H9 (cell line): Measurements from ENCODE around the gene UNC119. TPM values are rescaled to one million over a fixed set of nuclear protein-coding genes. Genes with fewer than 3 reads are reported as not detected.

Experiments used
- DNase-seq: peaks from one replicate; pipeline ENCODE4 v3.0.0-alpha.2; 2017
- H2AFZ ChIP-seq: one replicate; pipeline ENCODE4 v1.6.1; 2013; ENCODE audit warnings: mild to moderate bottlenecking, low read length, control low read depth, moderate library complexity
- H2AK5ac ChIP-seq: 2 replicates; pipeline ENCODE4 v1.6.1; 2013; ENCODE audit warnings: low read length, control low read depth, mixed read lengths; ENCODE audit not compliant: insufficient read length
- H2BK120ac ChIP-seq: one replicate; pipeline ENCODE4 v1.6.1; 2013; ENCODE audit warnings: low read depth, mild to moderate bottlenecking, low read length, control low read depth, inconsistent platforms; ENCODE audit not compliant: poor library complexity, severe bottlenecking
- H2BK12ac ChIP-seq: 2 replicates; pipeline ENCODE4 v1.6.1; 2013; ENCODE audit warnings: low read length, control low read depth, mixed read lengths, low read depth; ENCODE audit not compliant: insufficient read length
- H2BK15ac ChIP-seq: 2 replicates; pipeline ENCODE4 v1.6.1; 2013; ENCODE audit warnings: low read depth, low read length, control low read depth
- H2BK20ac ChIP-seq: one replicate; pipeline ENCODE4 v1.6.1; 2013; ENCODE audit warnings: low read depth, mild to moderate bottlenecking, low read length, control low read depth, inconsistent platforms; ENCODE audit not compliant: poor library complexity, severe bottlenecking
- H2BK5ac ChIP-seq: 2 replicates; pipeline ENCODE4 v1.6.1; 2013; ENCODE audit warnings: low read length, control low read depth, mixed read lengths; ENCODE audit not compliant: insufficient read length
- H3K14ac ChIP-seq: 2 replicates; pipeline ENCODE4 v1.6.1; 2013; ENCODE audit warnings: low read length, control low read depth; ENCODE audit not compliant: insufficient read depth
- H3K18ac ChIP-seq: 2 replicates; pipeline ENCODE4 v1.6.1; 2013; ENCODE audit warnings: low read depth, mild to moderate bottlenecking, mixed read lengths, low read length, control low read depth; ENCODE audit not compliant: insufficient read length
- H3K23ac ChIP-seq: 2 replicates; pipeline ENCODE4 v1.6.1; 2013; ENCODE audit warnings: low read length, control low read depth, mixed read lengths, low read depth; ENCODE audit not compliant: insufficient read length
- H3K23me2 ChIP-seq: 2 replicates; pipeline ENCODE4 v1.6.1; 2013; ENCODE audit warnings: low read depth, mild to moderate bottlenecking, mixed read lengths, low read length, control low read depth; ENCODE audit not compliant: insufficient read length, poor library complexity, severe bottlenecking
- H3K27ac ChIP-seq: 2 replicates; pipeline ENCODE4 v1.5.1; 2013; ENCODE audit warnings: low read length, control low read depth, mixed read lengths, low read depth; ENCODE audit not compliant: insufficient read length
- H3K27me3 ChIP-seq: 2 replicates; pipeline ENCODE4 v1.6.1; 2013; ENCODE audit warnings: low read length, control low read depth, inconsistent platforms; ENCODE audit not compliant: insufficient read depth
- H3K4ac ChIP-seq: 2 replicates; pipeline ENCODE4 v1.6.1; 2013; ENCODE audit warnings: low read depth, mild to moderate bottlenecking, control low read depth, inconsistent platforms, low read length, moderate library complexity
- H3K4me1 ChIP-seq: 2 replicates; pipeline ENCODE4 v1.6.1; 2013; ENCODE audit warnings: low read length, control low read depth, inconsistent platforms; ENCODE audit not compliant: insufficient read depth
- H3K4me2 ChIP-seq: 2 replicates; pipeline ENCODE4 v1.6.1; 2013; ENCODE audit warnings: low read length, control low read depth, mixed read lengths; ENCODE audit not compliant: insufficient read length, insufficient read depth
- H3K56ac ChIP-seq: 2 replicates; pipeline ENCODE4 v1.6.1; 2013; ENCODE audit warnings: low read depth, mild to moderate bottlenecking, mixed read lengths, low read length, control low read depth; ENCODE audit not compliant: insufficient read length
- H3K79me1 ChIP-seq: 2 replicates; pipeline ENCODE4 v1.6.1; 2013; ENCODE audit warnings: low read depth, mild to moderate bottlenecking, moderate library complexity, low read length, control low read depth, inconsistent platforms; ENCODE audit not compliant: insufficient read depth, poor library complexity, severe bottlenecking
- H3K79me2 ChIP-seq: 2 replicates; pipeline ENCODE4 v1.6.1; 2013; ENCODE audit warnings: low read length, control low read depth, inconsistent platforms; ENCODE audit not compliant: insufficient read depth
- H3K9ac ChIP-seq: 2 replicates; pipeline ENCODE4 v1.6.1; 2013; ENCODE audit warnings: low read length, control low read depth, mixed read lengths; ENCODE audit not compliant: insufficient read length; ENCODE audit errors: extremely low read depth
- H3K9me3 ChIP-seq: one replicate; pipeline ENCODE4 v1.6.1; 2013; ENCODE audit warnings: low read depth, low read length, inconsistent platforms; ENCODE audit not compliant: control insufficient read depth
- H3T11ph ChIP-seq: one replicate; pipeline ENCODE4 v1.6.1; 2013; ENCODE audit warnings: mild to moderate bottlenecking, low read length, control low read depth, inconsistent platforms
- H4K20me1 ChIP-seq: one replicate; pipeline ENCODE4 v1.6.1; 2013; ENCODE audit not compliant: control insufficient read depth, insufficient read length, insufficient read depth
- H4K5ac ChIP-seq: 2 replicates; pipeline ENCODE4 v1.6.1; 2013; ENCODE audit warnings: low read depth, mild to moderate bottlenecking, mixed read lengths, low read length, control low read depth; ENCODE audit not compliant: insufficient read length
- H4K8ac ChIP-seq: replicated peaks from 2 replicates; pipeline ENCODE4 v1.6.1; 2013; ENCODE audit warnings: low read length, control low read depth, mixed read lengths, low read depth; ENCODE audit not compliant: insufficient read length
- H4K91ac ChIP-seq: 2 replicates; pipeline ENCODE4 v1.6.1; 2013; ENCODE audit warnings: low read depth, mild to moderate bottlenecking, moderate library complexity, mixed read lengths, low read length, control low read depth; ENCODE audit not compliant: insufficient read length
- H3K27ac Mint-ChIP-seq, 3 experiments: 2 replicates in 2 of 3; 3 replicates in 1 of 3; pipeline ENCODE4 v1.8.0; 2020 to 2021; ENCODE audit warnings: mixed read lengths in 3 of 3, mild to moderate bottlenecking in 1 of 3, moderate library complexity in 1 of 3
- H3K27me3 Mint-ChIP-seq: 2 replicates; pipeline ENCODE4 v1.8.0; 2021; ENCODE audit warnings: low read depth, mild to moderate bottlenecking, moderate library complexity, mixed read lengths
- H3K36me3 Mint-ChIP-seq, 3 experiments: 2 replicates in 2 of 3; 3 replicates in 1 of 3; pipeline ENCODE4 v1.8.0; 2020 to 2021; ENCODE audit warnings: low read depth in 3 of 3, mixed read lengths in 3 of 3; ENCODE audit not compliant: insufficient read depth in 1 of 3
- H3K4me1 Mint-ChIP-seq, 2 experiments: 2 replicates each; pipeline ENCODE4 v1.8.0; 2020; ENCODE audit warnings: mixed read lengths in 2 of 2
- H3K4me3 Mint-ChIP-seq, 2 experiments: 2 replicates in 1 of 2; 3 replicates in 1 of 2; pipeline ENCODE4 v1.8.0; 2020 to 2021; ENCODE audit warnings: mild to moderate bottlenecking in 2 of 2, mixed read lengths in 2 of 2, moderate library complexity in 1 of 2
- H3K9me3 Mint-ChIP-seq, 2 experiments: 2 replicates in 1 of 2; 3 replicates in 1 of 2; pipeline ENCODE4 v1.8.0; 2020; ENCODE audit warnings: mild to moderate bottlenecking in 2 of 2, mixed read lengths in 2 of 2, moderate library complexity in 1 of 2
- WGBS: extraction: QIAGEN DNeasy Blood & Tissue Kit; methylation state at CpG from one replicate; pipeline ENCODE4 v1.1.7; 2013; ENCODE audit warnings: missing lambda C conversion rate, low lambda C conversion rate, mixed read lengths; ENCODE audit not compliant: insufficient read length; ENCODE audit errors: extremely low coverage; 5-methylcytosine and 5-hydroxymethylcytosine counted together
- total RNA-seq: library from RNA; stranded (reverse); gene quantifications from 2 replicates; pipeline ENCODE4 v1.2.1, GENCODE V29; 2021
- TF ChIP-seq, protein P1 (sequence below): fragments of 200-600 bp; sonication (generic); conservative IDR thresholded peaks from 3 replicates; pipeline ENCODE4 v1.8.0; 2021; ENCODE audit warnings: antibody characterized with exemption, mild to moderate bottlenecking

Gene UNC119
- total RNA-seq, 1 experiment from 2014 or later: 36.9 TPM

- no peak overlapping the region for H3K27ac ChIP-seq
These were observed 826 bp downstream of the UNC119 start for GRCh38 chr17:28551421-28552175.

More at GRCh38 chr17:28551421-28552175, 826 bp downstream of the UNC119 start:
- H2BK15ac ChIP-seq: no peak overlapping the region
- H4K5ac ChIP-seq: no peak overlapping the region
- no peaks in the 10 kb centered on the region for H3K9me3 ChIP-seq
- H3K79me2 ChIP-seq: no peaks in the 10 kb centered on the region; the same call in 1 of the 2 replicates
- H2BK120ac ChIP-seq: no peak overlapping the region
- no peaks in the 10 kb centered on the region for H3K27me3 ChIP-seq
- no peak overlapping the region for H4K8ac ChIP-seq
- peak overlapping the region; percentile 72 for H3K4me2 ChIP-seq
- H3K36me3 Mint-ChIP-seq: peaks cover 15 to 31% (median 30%) of the 10 kb centered on the region in 3 experiments; a peak in 6 of 7 replicates
- H3K9ac ChIP-seq: peak overlapping the region; percentile 62
- no peak overlapping the region for H3T11ph ChIP-seq
- no peak for DNase-seq
- no peak overlapping the region for H3K18ac ChIP-seq
- no peak overlapping the region for H2BK20ac ChIP-seq
- H3K14ac ChIP-seq: no peak overlapping the region; the same call in 1 of the 2 replicates
- no peak overlapping the region for H2BK12ac ChIP-seq
- TF ChIP-seq, protein P1, sequence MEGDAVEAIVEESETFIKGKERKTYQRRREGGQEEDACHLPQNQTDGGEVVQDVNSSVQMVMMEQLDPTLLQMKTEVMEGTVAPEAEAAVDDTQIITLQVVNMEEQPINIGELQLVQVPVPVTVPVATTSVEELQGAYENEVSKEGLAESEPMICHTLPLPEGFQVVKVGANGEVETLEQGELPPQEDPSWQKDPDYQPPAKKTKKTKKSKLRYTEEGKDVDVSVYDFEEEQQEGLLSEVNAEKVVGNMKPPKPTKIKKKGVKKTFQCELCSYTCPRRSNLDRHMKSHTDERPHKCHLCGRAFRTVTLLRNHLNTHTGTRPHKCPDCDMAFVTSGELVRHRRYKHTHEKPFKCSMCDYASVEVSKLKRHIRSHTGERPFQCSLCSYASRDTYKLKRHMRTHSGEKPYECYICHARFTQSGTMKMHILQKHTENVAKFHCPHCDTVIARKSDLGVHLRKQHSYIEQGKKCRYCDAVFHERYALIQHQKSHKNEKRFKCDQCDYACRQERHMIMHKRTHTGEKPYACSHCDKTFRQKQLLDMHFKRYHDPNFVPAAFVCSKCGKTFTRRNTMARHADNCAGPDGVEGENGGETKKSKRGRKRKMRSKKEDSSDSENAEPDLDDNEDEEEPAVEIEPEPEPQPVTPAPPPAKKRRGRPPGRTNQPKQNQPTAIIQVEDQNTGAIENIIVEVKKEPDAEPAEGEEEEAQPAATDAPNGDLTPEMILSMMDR: no peak
- peak overlapping the region; percentile 86 to 94 for H3K4me3 Mint-ChIP-seq
- peaks cover 21 to 44% of the 10 kb centered on the region in 2 experiments for H3K4me1 Mint-ChIP-seq
- H3K56ac ChIP-seq: no peak overlapping the region
- no peak overlapping the region for H2AK5ac ChIP-seq
- no peaks in the 10 kb centered on the region for H3K79me1 ChIP-seq
- H2BK5ac ChIP-seq: no peak overlapping the region
- peaks cover 4% of the 10 kb centered on the region for H3K27me3 Mint-ChIP-seq
- H3K9me3 Mint-ChIP-seq: no peaks in the 10 kb centered on the region
- no CpG with 5 or more reads among the region's 10 CpGs for WGBS
- H3K4me1 ChIP-seq: no peaks in the 10 kb centered on the region
- H4K20me1 ChIP-seq: no peaks in the 10 kb centered on the region
- peaks cover 5% of the 10 kb centered on the region for H3K23me2 ChIP-seq
- no peak overlapping the region for H4K91ac ChIP-seq
- no peak overlapping the region for H2AFZ ChIP-seq
- H3K23ac ChIP-seq: no peak overlapping the region
- H3K4ac ChIP-seq: no peak overlapping the region
- H3K27ac Mint-ChIP-seq: peak overlapping the region in 2 of 3 experiments; percentile 73 to 82; a peak in 1 of 7 replicates
